ENCODE measurements around the gene TDP1. TPM values are rescaled to one million over a fixed set of nuclear protein-coding genes. Genes with fewer than 3 reads are reported as not detected.

TDP1 gene
- total and polyA plus RNA-seq, 9 of the 15 experiments (the other 6 are each of a cell fraction or from before 2014, with no cell fraction given), result 21.4 to 41.6 (median 32.3) TPM

GRCh38 chr14:89955745-89956660 is at the start of gene TDP1 (continued):
- peak; percentile 69; the same call in 1 of the 2 replicates for TF ChIP-seq AFF4 (CRISPR knock-in tag; IDR thresholded peaks at IDR 0.05)
- peak in 1 of 2 experiments; percentile 79; a peak in 2 of 4 replicates for TF ChIP-seq MAZ (CRISPR knock-in tag; conservative IDR thresholded peaks at IDR 0.05 in 1 of 2, IDR thresholded peaks at IDR 0.05 in 1 of 2)
- peak; percentile 39; the same call in 1 of the 2 replicates for TF ChIP-seq XRCC5 (IDR thresholded peaks at IDR 0.05; ENCODE audit: low read depth, low read length)
- TF ChIP-seq C11orf30 (IDR thresholded peaks at IDR 0.05; ENCODE audit: low read depth), result peak; percentile 14; the same call in 1 of the 2 replicates
- peak; percentile 36 for TF ChIP-seq BHLHE40 (IDR thresholded peaks at IDR 0.05; ENCODE audit: low read length)
- peak; percentile 90 to 93 for TF ChIP-seq FOXA3 (CRISPR knock-in tag; conservative IDR thresholded peaks at IDR 0.05 in 1 of 2, IDR thresholded peaks at IDR 0.05 in 1 of 2)
- peak; percentile 40; the same call in 1 of the 2 replicates for TF ChIP-seq ATF1 (CRISPR knock-in tag; IDR thresholded peaks at IDR 0.05)
- TF ChIP-seq ATF1 (tag; IDR thresholded peaks at IDR 0.05), result peak; percentile 67
- peak; percentile 42 to 59 for TF ChIP-seq E2F6 (IDR thresholded peaks at IDR 0.05; ENCODE audit: borderline replicate concordance in 1 of 2, extremely low read depth in 1 of 2, insufficient read depth in 1 of 2, insufficient read length in 1 of 2, low read depth in 1 of 2, low read length in 1 of 2, poor library complexity in 1 of 2, severe bottlenecking in 1 of 2)
- peak; percentile 55; the same call in 1 of the 2 replicates for TF ChIP-seq GATAD2B (IDR thresholded peaks at IDR 0.05; ENCODE audit: borderline replicate concordance)
- TF ChIP-seq FOXJ2 (tag; IDR thresholded peaks at IDR 0.05), result peak; percentile 86
- TF ChIP-seq CTCFL (IDR thresholded peaks at IDR 0.05; ENCODE audit: borderline replicate concordance, insufficient read depth, low read depth, low read length, poor library complexity, severe bottlenecking), result peak; percentile 28
- TF ChIP-seq ZFX (CRISPR knock-in tag; IDR thresholded peaks at IDR 0.05), result peak; percentile 90
- TF ChIP-seq JUND (IDR thresholded peaks at IDR 0.05; ENCODE audit: borderline replicate concordance, low read depth, low read length), result peak; percentile 52
- no peak for TF ChIP-seq JUND (tag; IDR thresholded peaks at IDR 0.05; ENCODE audit: borderline replicate concordance, low read depth, low read length)
- TF ChIP-seq FOXP1 (CRISPR knock-in tag; IDR thresholded peaks at IDR 0.05), result peak; percentile 65; the same call in 1 of the 2 replicates
- TF ChIP-seq DACH1 (IDR thresholded peaks at IDR 0.05; ENCODE audit: partially characterized antibody), result no peak
